Stimulated activated CD4-positive, alpha-beta T cell treated with anti-CD3 and anti-CD28 coated beads, Interleukin-15, amount 100 ng/mL, for 1 hour (primary cell): ENCODE measurements around the gene PITPNC1.
"Not testable (repeated sequence)": the region's sequence is repeated elsewhere in the genome, so short reads cannot be mapped to it uniquely, and the experiment has no call there.

Experiments used
- DNase-seq, 2 donors: peaks; one replicate each; pipeline ENCODE4 v3.0.0-alpha.2; 2020; ENCODE audit warnings: low read depth in 1 of 2, low spot score in 1 of 2

The PITPNC1 gene

DNA sequence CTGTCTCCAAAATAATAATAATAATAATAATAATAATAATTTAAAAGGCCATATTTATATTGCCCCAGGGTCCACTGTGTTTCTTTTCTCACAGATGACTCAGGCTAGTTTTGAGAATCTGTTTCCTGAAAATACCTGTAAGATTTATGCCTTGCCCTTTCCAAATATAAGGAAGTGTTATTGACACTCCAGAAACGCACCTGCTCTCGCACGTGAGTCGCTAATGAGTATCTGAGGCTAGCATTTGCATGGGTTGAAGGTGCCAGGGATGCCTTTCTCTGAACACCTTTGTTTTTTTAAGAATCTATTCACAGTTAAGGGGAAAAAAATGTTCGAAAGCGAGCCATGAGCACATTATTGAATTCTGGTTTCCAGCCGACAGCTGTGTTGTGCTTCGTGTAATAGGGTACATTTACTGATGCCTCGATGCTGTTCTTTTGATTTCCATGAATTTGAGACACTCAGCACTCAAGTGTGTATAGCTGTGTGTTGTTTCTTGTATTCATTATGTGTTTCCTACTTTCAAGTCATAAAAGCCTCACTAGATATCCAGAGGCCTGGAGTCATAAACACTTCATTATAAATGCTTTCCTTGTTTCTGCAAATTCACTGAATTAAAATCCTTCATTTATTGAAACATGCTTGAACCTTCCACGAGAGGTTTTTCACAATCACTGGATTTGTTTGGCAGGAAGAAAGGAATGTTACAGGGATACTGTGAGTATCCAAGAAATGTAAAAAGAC lies 295.7 kb downstream of the PITPNC1 start:
- no peak for DNase-seq

- no peak for DNase-seq
Observed at GRCh38 chr17:67675481-67675880, 298.4 kb downstream of the PITPNC1 start.

- no peak for DNase-seq
Observed at GRCh38 chr17:67676305-67676704, 299.2 kb downstream of the PITPNC1 start.

DNA sequence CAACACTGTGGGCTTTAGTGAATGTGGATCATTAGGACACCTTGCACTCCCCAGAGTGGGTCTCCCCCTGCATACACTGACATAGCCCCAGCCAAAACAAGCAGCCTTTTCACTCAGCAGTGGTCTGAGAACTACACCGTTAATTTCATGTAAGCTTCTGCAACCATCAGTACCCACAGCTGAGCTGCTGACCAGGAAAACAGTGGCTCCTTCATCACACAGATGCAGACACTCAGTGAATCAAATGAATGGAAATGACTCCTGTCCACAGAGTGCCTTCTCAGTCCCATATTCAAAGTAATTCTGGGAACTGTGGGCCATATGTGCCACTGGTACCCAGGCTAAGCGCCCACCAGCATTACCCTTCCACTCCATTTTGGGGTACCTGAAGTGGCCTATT lies 301.3 kb downstream of the PITPNC1 start:
- no peak for DNase-seq

GRCh38 chr17:67679225-67679624 lies 302.1 kb downstream of the PITPNC1 start:
- DNase-seq = no peak

GRCh38 chr17:67679721-67680120 lies 302.6 kb downstream of the PITPNC1 start:
- DNase-seq = no peak

DNA sequence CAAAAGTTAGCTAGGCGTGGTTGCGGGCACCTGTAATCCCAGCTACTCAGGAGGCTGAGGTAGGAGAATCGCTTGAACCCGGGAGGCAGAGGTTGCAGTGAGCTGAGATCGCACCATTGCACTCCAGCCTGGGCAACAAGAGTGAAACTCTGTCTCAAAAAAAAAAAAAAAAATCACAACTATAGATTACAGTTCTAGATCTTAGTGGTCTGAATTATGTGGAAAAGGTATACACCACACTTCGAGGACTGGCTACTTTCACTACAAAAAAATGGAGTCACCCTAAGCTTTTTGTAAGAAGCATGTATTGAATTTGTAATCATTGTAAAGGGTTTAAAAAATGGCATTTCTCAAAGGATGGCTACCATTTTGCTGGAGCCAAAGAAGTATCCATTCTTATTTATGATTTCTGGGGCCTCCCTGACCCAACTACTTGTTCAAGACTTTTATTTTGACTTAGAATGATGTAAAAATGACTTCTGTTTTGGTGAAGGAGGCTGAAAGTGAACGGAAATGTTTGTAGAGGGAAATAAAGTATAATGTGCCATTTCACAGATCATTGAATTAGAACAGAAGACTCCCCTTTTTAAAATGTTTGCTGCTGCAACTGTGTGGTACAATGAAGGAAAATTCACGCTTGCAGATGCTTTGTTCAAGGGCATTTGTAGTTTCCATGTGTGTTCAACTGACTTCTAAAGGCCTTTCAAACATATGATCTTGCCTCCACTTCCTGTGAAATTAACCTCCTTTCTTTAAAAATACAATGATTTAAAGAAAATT lies 303.6 kb downstream of the PITPNC1 start:
- DNase-seq = no peak

DNA sequence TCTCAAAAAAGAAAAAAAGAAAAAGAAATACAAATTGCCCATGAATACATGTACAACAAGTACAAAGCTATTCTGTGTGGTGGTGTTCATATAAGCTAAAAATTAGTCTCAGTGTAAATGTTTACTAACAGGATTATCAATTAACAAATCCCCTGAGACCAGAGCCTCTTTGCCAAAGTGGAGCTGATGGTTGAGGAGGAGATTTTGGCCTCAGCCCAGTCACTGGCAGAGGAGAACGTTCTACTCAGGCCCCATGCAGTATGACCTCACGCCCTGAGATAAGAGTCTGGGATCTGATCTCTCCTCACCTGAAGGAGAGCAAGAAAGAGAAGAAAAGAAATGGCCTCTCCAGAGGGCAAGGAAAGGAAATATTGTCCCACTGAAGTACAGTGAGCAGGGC lies 305.1 kb downstream of the PITPNC1 start:
- DNase-seq = no peak

DNA sequence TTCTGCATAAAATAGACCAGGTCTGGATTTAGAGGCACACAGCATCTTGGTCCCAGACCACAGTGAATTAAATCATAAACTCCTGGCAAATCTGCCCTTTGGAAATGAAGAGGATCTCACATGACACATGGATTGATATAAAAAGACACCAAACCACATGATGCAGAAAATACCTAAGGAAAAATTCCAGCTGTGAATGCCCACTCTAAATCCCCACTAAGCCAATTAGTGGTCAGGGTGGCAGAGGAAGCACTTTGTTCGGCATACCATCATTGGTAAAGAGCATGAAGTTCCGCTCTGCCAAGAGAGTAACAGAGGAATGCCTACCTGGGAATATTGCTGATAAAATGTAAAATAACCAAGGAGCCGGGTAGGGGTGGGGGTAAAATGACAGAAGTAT lies 308.3 kb downstream of the PITPNC1 start:
- DNase-seq = no peak

DNA sequence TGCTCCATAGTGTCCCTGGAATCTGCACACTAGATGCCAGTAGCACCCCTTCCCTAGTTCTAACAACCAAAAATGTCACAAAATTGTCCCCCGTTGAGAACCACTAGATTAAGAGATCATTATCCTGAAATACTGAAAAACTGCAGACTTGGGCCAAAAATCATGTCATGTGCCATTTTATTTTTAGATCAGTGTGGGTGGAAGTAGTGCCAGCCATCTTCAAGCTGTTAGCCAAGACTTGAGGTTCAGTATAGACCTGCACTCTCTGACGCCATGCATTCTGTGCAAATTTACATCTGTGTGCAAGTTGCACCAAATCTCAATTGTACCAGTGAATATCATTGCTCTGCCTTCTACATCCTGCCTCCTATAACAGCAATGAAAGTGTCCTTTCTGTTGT lies 309.2 kb downstream of the PITPNC1 start:
- no peak for DNase-seq

DNA sequence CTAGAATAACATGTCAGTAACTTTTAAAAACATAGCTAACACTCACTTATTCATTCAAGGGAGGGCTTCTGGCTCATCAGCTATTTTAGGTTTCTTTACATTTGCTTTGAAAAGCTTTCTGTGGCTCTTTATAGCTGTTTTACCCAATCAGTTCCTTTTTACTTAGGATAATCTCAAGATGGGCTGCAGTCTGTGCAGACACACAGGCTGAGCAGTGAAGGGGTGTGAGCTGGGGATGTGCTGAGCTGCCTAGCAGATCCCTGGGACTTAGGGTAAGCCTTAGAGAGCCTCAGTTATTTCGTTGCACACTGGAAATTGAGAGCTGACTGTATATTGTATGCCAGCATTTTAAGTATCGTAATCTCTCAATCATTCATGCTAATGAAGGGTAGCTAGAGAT lies 310.4 kb downstream of the PITPNC1 start:
- DNase-seq = no peak

- DNase-seq = peak in 1 of 2 donors; percentile 5
Observed at GRCh38 chr17:67689534-67690177, 312.6 kb downstream of the PITPNC1 start.

DNA sequence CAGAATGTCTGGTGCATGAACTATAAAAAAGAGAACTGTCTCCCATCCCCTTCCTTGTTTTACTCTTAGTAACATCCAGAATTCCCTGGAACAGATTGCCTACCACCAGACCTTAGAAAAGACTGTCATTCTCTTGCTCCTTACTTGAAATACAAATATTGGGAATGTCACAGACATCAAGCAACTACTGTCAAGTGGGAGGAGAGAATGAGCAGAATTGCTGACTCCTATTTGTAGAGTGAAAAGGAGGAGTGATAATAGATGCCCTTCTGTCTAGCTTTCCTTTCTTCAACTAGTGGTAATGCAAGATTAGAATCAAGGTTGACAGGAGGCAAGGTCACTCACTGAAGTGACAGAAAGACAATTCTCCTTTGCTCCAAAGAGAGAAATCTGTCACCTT lies 316.7 kb downstream of the PITPNC1 start:
- DNase-seq = no peak

- DNase-seq = no peak
Observed at GRCh38 chr17:67696347-67696746, 319.3 kb downstream of the PITPNC1 start.

DNA sequence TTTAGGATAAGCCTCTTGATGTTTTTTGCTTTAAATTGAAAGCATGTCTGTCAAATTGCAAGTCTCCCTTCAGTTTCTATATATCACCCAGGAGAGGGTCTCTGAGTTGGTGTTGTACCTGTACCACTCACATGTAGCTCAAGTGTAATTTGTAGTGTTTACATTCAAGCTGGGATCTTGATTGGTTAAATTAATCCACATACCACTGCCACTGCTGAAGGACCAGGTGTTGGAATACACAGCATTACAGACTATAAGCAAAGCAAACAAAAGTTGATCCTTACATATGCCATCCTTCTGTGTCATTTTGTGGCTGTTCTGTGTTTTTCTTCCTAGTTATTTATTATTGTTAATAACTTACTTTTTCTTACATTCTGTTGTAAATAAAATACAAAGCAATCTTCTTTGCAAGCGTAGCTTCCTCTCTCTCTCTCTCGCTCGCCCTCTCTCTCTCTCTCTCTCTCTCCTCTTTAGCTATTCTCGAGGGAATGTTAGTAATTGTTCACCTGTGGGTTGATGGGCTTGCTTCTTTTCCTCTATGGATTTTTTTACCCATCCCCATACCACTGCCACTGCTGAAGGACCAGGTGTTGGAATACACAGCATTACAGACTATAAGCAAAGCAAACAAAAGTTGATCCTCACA lies 319.9 kb downstream of the PITPNC1 start:
- DNase-seq = no peak

DNA sequence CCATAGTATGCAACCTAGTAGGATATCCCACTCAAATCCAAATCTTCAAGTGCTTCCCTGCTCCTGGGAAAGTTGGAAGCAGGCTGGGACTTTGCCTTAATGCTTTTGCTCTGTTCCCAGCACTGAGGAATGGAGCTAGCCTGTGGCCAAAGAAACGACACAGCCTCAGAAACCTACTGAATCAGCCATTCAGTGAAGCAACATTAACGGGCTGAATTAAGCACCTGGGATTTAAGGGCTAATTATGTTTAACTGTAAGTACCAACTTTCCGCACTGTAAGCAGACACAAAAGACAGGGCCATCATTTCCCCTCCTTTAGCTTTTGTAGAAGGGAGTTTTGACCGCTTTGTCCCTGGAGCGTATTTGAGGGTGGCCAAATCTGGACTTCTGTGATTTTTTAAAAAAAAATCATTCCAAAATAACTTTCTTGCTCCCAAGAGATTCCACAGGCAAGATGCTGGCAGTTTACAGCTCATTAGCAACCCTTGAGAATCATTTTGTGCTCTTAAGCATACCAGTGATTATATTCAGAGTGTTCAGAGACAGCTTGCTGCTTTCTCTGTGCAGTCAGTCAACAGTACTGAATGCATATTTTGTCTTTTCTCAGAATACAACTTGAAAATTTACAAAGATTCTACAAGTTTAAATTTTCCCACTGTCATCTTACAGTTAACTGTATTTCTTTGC lies 323.1 kb downstream of the PITPNC1 start:
- DNase-seq = no peak

DNA sequence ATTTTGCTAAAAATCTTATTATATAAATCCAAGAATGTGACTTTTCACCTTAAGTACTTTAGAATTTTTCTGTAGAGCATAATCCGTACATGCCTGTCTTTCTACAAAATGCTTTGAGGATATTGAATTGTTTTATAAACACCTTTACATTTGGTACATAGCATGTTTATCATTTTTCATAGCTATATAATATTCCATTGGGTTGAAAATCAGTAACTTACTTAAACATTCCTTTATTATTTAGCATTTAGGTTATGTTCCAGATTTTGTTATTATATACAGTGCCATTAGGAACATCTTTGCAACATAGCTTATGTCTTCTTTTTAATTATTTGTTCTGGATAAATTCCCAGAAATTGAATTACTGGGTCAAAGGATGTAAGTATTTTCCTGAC lies 323.6 kb downstream of the PITPNC1 start:
- DNase-seq = no peak

GRCh38 chr17:67702861-67703260 lies 325.8 kb downstream of the PITPNC1 start:
- DNase-seq = not testable (repeated sequence)

GRCh38 chr17:67707442-67707841 lies 330.4 kb downstream of the PITPNC1 start:
- no peak for DNase-seq

DNA sequence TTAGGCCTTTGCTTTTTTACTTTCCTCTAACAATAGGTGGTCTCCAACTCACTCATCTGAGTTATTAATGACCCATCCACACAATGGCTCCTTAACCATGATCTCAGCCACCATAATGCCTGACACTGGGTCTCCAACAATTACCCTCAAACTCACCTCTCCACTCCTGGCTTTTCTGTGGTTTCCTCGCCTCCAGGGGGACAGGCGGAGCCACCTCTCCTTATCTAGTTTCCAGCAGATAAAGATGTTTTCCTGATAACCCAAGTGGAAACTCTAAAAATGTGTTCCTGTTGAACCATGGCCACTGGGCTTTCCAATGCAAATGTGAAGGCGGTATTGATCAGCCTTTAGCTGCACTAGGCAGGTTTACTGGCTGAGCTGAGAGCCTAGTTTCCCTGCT lies 331.3 kb downstream of the PITPNC1 start:
- no peak for DNase-seq

DNA sequence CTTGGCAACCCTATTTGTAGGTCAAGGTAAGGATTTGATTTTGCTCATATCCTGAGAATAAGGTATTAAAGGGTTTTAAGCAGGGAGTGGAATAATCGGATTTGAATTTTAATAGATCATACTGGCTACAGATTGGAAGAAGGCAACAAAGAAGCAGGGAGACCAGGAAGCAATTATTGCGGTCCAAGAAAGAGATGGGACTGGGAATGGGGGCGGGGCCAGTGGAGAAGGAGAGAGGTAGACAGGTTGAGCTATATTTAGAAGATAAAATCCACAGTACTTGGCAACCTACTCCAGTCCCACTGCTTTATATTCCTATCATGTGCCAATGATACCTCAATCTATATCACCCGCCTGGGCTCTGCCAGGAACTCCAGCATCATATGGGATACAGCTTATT lies 334.8 kb downstream of the PITPNC1 start:
- no peak for DNase-seq
